Naive thymus-derived CD8-positive, alpha-beta T cell (primary cell): ENCODE data around the gene MSS51. TPM values are rescaled to one million over a fixed set of nuclear protein-coding genes. Genes with fewer than 3 reads are reported as not detected.

ENCODE experiments used
- ATAC-seq, 2 donors: fragments of 150-1000 bp; cut with Tn5 transposase in 1 of 2; sonication (Bioruptor Pico), chemical (Tn5 transposase) in 1 of 2; 1 replicate in 1 of 2; 2 replicates in 1 of 2; pipeline ENCODE4 v1.10.0; 2021; ENCODE audit warnings: mild to moderate bottlenecking in 2 of 2, moderate library complexity in 2 of 2
- POLR2A ChIA-PET: fragments of 350-600 bp; sonication (Branson Sonifier 250); formaldehyde crosslinking; loops from one replicate; lab custom pipeline; 2021; ENCODE audit warnings: antibody characterized with exemption; lab: Charles Lee
- DNase-seq, 10 donors: peaks; one replicate each; pipeline versions ENCODE4 v3.0.0 to v3.0.0-alpha.2; 2020 to 2022
- H3K27ac Mint-ChIP-seq, 10 donors: one replicate each; pipeline ENCODE4 v1.8.0; 2020 to 2022; ENCODE audit warnings: mild to moderate bottlenecking in 10 of 10, mixed read lengths in 10 of 10, moderate library complexity in 4 of 10, inconsistent platforms in 1 of 10
- H3K27me3 Mint-ChIP-seq, 5 donors: one replicate each; pipeline ENCODE4 v1.8.0; 2021 to 2022; ENCODE audit warnings: mixed read lengths in 5 of 5
- H3K36me3 Mint-ChIP-seq, 3 donors: one replicate each; pipeline ENCODE4 v1.8.0; 2020 to 2022; ENCODE audit warnings: mixed read lengths in 3 of 3, mild to moderate bottlenecking in 2 of 3, inconsistent platforms in 1 of 3
- H3K4me1 Mint-ChIP-seq, 4 donors: one replicate each; pipeline ENCODE4 v1.8.0; 2021 to 2022; ENCODE audit warnings: mixed read lengths in 4 of 4
- H3K4me3 Mint-ChIP-seq, 10 donors: one replicate each; pipeline ENCODE4 v1.8.0; 2020 to 2022; ENCODE audit warnings: mild to moderate bottlenecking in 10 of 10, mixed read lengths in 10 of 10, moderate library complexity in 6 of 10, inconsistent platforms in 1 of 10
- H3K9me3 Mint-ChIP-seq, 9 donors: one replicate each; pipeline ENCODE4 v1.8.0; 2020 to 2022; ENCODE audit warnings: mixed read lengths in 9 of 9, mild to moderate bottlenecking in 3 of 9, inconsistent platforms in 1 of 9, moderate library complexity in 1 of 9
- polyA plus RNA-seq, 3 donors: library from polyadenylated mRNA; unstranded; fragments of 300-500 nt; fragmentation: Illumina TruSeq; gene quantifications; one replicate each; pipeline ENCODE4 v1.2.3, GENCODE V29; 2021
- total RNA-seq, 8 experiments: library from RNA in 2 of 8; stranded (reverse) in 2 of 8; gene quantifications; one replicate each; pipeline ENCODE4 v1.2.3 and lab custom pipeline; 2021 to 2026

The MSS51 gene
- total and polyA plus RNA-seq, 5 experiments from 2014 or later: 0.07 to 6.2 (median 3.0) TPM; not detected in 1

DNA sequence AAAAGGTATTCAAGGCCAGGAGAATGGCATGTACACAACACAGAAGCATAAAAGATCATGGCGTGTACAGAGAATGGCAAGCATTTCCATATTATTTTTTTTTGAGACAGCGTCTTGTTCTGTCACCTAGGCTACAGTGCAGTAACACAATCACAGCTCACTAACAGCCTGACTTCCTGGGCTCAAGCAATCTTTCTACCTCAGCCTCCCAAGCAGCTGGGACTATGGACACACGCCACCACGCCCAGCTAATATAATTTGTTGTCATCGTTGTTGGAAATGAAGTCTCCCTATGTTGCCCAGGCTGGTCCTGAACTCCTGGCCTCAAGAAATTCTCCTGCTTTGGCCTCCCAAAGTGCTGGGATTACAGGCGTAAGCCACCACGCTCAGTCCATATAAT lies 46.8 kb downstream of the MSS51 start:
- Mint-ChIP-seq H3K27ac (peak overlapping the region in 2 of 10 donors; percentile 9 to 29), H3K4me3 (no peak overlapping the region), H3K9me3 (no peaks in the 10 kb centered on the region), H3K36me3 (peaks cover 0 to 93% (median 29%) of the 10 kb centered on the region in 3 donors), H3K27me3 (no peaks in the 10 kb centered on the region), H3K4me1 (peaks cover 2 to 7% (median 3%) of the 10 kb centered on the region in 4 donors)
- no peak for ATAC-seq
- no peak for DNase-seq
- POLR2A ChIA-PET: interaction anchor here (0.5 kb wide), 2 partner anchors 137 to 1041 kb away, joined by 5 to 7 read pairs; no protein-coding TSS in a partner anchor

DNA sequence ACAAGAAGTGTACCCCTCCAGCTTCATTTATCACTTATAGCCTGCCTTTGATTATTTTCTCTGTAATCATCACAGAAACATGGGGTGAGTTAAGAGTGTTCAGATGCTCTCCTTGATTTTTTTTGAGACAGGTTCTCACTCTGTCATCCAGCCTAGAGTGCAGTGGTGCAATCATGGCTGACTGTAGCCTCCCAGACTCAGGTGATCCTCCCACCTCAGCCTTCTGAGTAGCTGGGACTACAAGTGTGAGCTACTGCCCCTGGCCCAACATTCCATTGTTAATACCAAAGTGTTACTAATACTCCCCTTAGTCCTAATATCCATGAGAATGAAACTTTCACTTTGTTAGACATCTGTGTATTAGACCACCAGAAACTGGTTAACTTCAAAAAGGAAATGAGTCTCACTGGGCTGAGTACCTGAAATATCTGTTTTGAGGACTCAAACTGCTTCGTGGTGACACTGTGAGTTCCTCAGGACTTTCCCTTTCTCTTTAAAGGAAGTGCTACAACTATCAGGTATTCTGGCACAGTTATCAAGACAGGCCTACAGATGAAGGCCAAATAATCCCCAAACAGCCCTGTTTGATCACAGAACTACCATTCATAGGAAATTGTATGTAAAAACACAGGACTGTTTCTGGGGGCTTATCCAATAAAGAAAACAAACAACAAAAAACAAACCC lies 54.2 kb downstream of the MSS51 start:
- no peak for ATAC-seq
- Mint-ChIP-seq H3K27me3 (no peaks in the 10 kb centered on the region), H3K4me1 (peaks cover 0 to 7% (median 1%) of the 10 kb centered on the region in 4 donors), H3K9me3 (no peaks in the 10 kb centered on the region), H3K27ac (peak overlapping the region in 7 of 10 donors; percentile 2 to 74 (median 53)), H3K4me3 (no peak overlapping the region), H3K36me3 (peaks cover 5 to 92% (median 26%) of the 10 kb centered on the region in 3 donors)
- POLR2A ChIA-PET: interaction anchor here (1.1 kb wide), 1 partner anchor 20 kb away, joined by 3 read pairs; the partner anchor contains the start of gene CFAP70
- DNase-seq: no peak

DNA sequence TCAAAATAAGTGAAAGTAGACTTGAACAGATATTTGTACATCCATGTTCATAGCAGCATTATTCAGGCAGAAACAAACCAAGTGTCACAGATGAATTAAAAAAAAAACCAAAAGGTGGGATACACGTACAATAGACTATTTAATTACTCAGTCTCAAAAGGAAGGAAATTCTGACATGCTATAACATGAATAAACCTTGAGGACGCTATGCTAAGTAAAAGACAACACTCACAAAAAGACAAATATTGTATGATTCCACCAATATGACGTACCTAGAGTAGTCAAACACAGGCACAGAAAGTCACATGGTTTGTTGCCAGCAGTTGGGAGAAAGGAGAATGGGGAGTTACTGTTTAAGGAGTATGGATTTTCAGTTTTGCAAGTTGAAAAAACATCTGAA lies 56.7 kb downstream of the MSS51 start:
- DNase-seq (no peak), ATAC-seq (no peak)
- Mint-ChIP-seq H3K9me3 (no peaks in the 10 kb centered on the region), H3K27ac (no peak overlapping the region), H3K36me3 (peaks cover 5 to 87% (median 26%) of the 10 kb centered on the region in 3 donors), H3K4me1 (peaks cover 0 to 2% (median under 1%) of the 10 kb centered on the region in 4 donors), H3K4me3 (no peak overlapping the region), H3K27me3 (no peaks in the 10 kb centered on the region)
- POLR2A ChIA-PET: interaction anchor here (0.5 to 0.7 kb wide), 2 partner anchors 11 to 1454 kb away, joined by 5 read pairs; no protein-coding TSS in a partner anchor

Other genes starting within 250 kb of the MSS51 start
- 10 to 100 TPM; 28.5 to 30.8 TPM for gene DNAJC9, start 186.3 kb downstream of the MSS51 start, total RNA-seq
- 10 to 100 TPM; 27.5 to 28.7 (median 27.6) TPM for gene DNAJC9, start 186.3 kb downstream of the MSS51 start, polyA plus RNA-seq
- gene MRPS16, start 180.9 kb downstream of the MSS51 start, total RNA-seq: 10 to 100 TPM; 51.3 to 54.3 TPM
- 100 to 1,000 TPM in 1 of 3 donors, 10 to 100 TPM in 2; 91.1 to 117 (median 92.4) TPM for gene MRPS16, start 180.9 kb downstream of the MSS51 start, polyA plus RNA-seq
- gene CFAP70, start 74.7 kb downstream of the MSS51 start, total RNA-seq: 1 to 10 TPM; 6.7 to 9.0 TPM
- gene CFAP70, start 74.7 kb downstream of the MSS51 start, polyA plus RNA-seq: under 1 TPM; 0.31 to 0.50 (median 0.39) TPM
- 100 to 1,000 TPM; 105 to 112 TPM for gene ANXA7, start 19.5 kb downstream of the MSS51 start, total RNA-seq
- 100 to 1,000 TPM; 168 to 193 (median 179) TPM for gene ANXA7, start 19.5 kb downstream of the MSS51 start, polyA plus RNA-seq
- gene PPP3CB, start 62.5 kb upstream of the MSS51 start, total RNA-seq: 10 to 100 TPM; 33.9 to 35.0 TPM
- 1 to 10 TPM; 5.0 to 5.8 (median 5.8) TPM for gene PPP3CB, start 62.5 kb upstream of the MSS51 start, polyA plus RNA-seq
- 1 to 10 TPM; 5.4 to 7.3 TPM for gene USP54, start 157.8 kb upstream of the MSS51 start, total RNA-seq
- gene USP54, start 157.8 kb upstream of the MSS51 start, polyA plus RNA-seq: 1 to 10 TPM in 1 of 3 donors, under 1 TPM in 2; 0.71 to 1.7 (median 0.99) TPM
- not detected for gene MYOZ1, start 207.9 kb upstream of the MSS51 start, total RNA-seq
- not detected for gene MYOZ1, start 207.9 kb upstream of the MSS51 start, polyA plus RNA-seq
- gene SYNPO2L, start 222.5 kb upstream of the MSS51 start, total RNA-seq: not detected
- gene SYNPO2L, start 222.5 kb upstream of the MSS51 start, polyA plus RNA-seq: not detected